ENCODE measurements around the gene RAB3C. TPM values are rescaled to one million over a fixed set of nuclear protein-coding genes. Genes with fewer than 3 reads are reported as not detected.
A peak's percentile ranks its signal among the peaks of the same experiment; 100 is the strongest.
"Not testable (repeated sequence)": the region's sequence is repeated elsewhere in the genome, so short reads cannot be mapped to it uniquely, and the experiment has no call there.

RAB3C gene, protein sequence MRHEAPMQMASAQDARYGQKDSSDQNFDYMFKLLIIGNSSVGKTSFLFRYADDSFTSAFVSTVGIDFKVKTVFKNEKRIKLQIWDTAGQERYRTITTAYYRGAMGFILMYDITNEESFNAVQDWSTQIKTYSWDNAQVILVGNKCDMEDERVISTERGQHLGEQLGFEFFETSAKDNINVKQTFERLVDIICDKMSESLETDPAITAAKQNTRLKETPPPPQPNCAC
- not detected for total RNA-seq

DNA sequence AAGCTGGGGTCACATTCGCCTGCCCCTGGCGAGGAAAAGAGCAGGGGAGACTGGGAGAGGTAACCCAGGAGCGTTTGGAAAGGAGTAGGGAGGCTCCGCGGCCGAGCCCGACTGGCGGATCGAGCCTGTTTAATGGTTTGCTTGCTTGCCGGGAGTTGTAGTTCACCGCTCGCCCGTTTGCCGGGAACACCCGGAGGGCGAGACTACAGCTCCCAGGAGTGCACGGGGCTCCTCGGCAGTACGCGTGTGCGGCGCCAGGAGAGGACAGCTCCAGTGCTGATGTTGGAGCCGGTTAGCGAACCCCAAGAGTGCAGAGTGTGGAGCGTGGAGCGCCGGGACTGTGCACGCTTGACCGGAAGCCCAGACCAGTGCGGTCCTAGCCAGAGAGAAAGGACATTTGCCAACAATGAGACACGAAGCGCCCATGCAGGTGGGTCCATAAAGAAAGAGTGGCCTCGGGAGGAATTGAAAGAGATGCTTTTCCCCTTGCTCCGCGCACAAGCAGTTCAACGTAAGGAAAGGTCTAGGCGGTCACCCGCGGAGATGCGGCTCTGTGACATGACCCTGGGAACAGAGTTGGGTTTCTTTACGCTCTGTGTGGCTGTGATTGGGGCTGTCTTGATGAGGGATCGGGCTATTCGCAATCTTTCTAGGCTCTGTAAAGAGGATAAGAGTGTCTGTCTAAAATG lies at the start of gene RAB3C:
RAB3C (plus strand) TSS at position 273 of the 689 bp plus-strand sequence; CDS start at position 407, 134 bp downstream.
- H3K9me3 Mint-ChIP-seq: no peaks in the 10 kb centered on the region
- peaks cover 19% of the 10 kb centered on the region for H3K4me1 Mint-ChIP-seq (ENCODE audit: low read depth)
- ChIA-PET POLR2A (no interaction called here), CTCF (no interaction called here)
- H3K27ac Mint-ChIP-seq: no peak within 1 kb of the TSS
- H3K36me3 Mint-ChIP-seq: no peaks in the 10 kb centered on the region
- H3K27me3 Mint-ChIP-seq: peaks cover 38% of the 10 kb centered on the region
- intact Hi-C loops (cut with micrococcal nuclease): no loop called here
- DNase-seq: peak; percentile 76
- H3K4me3 Mint-ChIP-seq: peak within 1 kb of the TSS; percentile 66

DNA sequence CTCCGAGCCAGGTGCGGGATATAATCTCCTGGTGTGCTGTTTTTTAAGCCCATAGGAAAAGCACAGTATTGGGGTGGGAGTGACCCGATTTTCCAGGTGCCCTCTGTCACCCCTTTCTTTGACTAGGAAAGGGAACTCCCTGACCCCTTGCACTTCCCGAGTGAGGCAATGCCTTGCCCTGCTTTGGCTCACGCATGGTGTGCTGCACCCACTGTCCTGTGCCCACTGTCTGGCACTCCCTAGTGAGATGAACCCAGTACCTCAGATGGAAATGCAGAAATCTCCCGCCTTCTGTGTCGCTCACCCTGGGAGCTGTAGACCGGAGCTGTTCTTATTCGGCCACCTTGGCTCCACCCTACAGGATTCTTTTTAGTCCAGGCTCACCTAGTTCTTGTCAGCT lies 40.9 kb upstream of the RAB3C start:
- intact Hi-C loops (cut with micrococcal nuclease); CTCF ChIA-PET; H3K36me3 Mint-ChIP-seq; H3K4me3 Mint-ChIP-seq; DNase-seq; POLR2A ChIA-PET; H3K27ac Mint-ChIP-seq; H3K4me1 Mint-ChIP-seq (ENCODE audit: low read depth); H3K27me3 Mint-ChIP-seq: not testable (repeated sequence)
- H3K9me3 Mint-ChIP-seq: peaks cover 19% of the 10 kb centered on the region

DNA sequence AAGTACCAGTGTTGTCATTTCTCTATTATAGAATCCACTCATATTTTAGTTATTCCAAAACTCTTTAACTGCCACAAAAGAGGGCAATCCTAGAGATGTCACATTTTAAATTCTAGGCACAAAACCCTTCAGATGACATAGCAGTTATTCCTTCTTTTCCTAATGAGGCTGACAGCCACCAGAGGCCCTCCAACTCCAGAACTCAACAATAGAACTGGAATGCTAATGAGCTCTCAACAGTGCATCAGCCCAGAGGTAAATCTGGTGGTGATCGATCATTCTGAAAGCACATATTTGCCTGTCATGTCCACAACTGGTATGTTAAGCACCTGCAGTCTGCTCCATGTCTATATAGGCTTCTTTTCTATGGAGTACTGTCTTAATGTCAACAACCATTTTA lies 40.2 kb upstream of the RAB3C start:
- no peaks in the 10 kb centered on the region for H3K4me1 Mint-ChIP-seq (ENCODE audit: low read depth)
- DNase-seq: no peak
- CTCF ChIA-PET: no interaction called here
- no peak overlapping the region for H3K27ac Mint-ChIP-seq
- peaks cover 3% of the 10 kb centered on the region for H3K27me3 Mint-ChIP-seq
- POLR2A ChIA-PET: no interaction called here
- intact Hi-C loops (cut with micrococcal nuclease): no loop called here
- peaks cover 17% of the 10 kb centered on the region for H3K9me3 Mint-ChIP-seq
- no peak overlapping the region for H3K4me3 Mint-ChIP-seq
- H3K36me3 Mint-ChIP-seq: no peaks in the 10 kb centered on the region

DNA sequence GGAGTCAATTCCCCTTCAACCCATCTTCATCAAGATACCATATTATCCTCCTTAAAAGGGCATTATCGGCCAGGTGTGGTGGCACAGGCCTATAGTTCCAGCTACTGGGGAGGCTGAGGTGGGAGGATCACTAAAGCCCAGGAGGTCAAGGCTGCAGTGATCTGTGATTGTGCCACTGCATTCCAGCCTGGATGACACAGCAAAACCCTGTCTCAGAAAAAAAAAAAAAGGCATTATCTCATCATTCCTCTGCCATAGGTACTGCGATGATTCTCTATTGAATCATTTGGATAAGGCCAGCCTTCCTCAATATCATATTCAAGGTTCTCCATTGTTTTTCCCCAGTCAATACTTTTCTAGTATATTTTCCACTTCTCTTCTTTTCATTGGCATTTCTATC lies 39.2 kb upstream of the RAB3C start:
- intact Hi-C loops (cut with micrococcal nuclease): no loop called here
- H3K4me1 Mint-ChIP-seq (ENCODE audit: low read depth): no peaks in the 10 kb centered on the region
- ChIA-PET POLR2A (no interaction called here), CTCF (no interaction called here)
- DNase-seq: no peak
- H3K27me3 Mint-ChIP-seq: peaks cover 3% of the 10 kb centered on the region
- H3K4me3 Mint-ChIP-seq: no peak overlapping the region
- H3K27ac Mint-ChIP-seq: no peak overlapping the region
- no peaks in the 10 kb centered on the region for H3K36me3 Mint-ChIP-seq
- H3K9me3 Mint-ChIP-seq: peaks cover 12% of the 10 kb centered on the region

DNA sequence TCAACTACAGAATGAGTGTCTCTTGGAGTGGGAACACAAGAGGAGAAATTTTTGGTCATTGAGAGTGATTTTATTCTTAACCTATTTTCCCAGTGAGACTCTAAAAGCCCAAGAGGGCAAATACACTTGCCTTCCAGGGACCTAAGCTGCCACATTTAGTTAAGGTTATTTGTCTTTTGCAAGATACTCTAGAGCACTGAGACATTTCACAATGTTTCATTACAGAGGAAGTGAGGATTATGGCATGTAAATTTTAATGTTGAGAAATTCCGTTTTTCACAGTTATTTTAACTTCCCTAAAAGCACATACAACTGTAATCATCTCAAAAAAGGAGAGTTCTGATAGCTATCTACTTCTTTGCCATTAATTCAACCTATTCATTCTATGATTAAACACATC lies 38.7 kb upstream of the RAB3C start:
- intact Hi-C loops (cut with micrococcal nuclease): no loop called here
- H3K4me3 Mint-ChIP-seq: no peak overlapping the region
- no peaks in the 10 kb centered on the region for H3K4me1 Mint-ChIP-seq (ENCODE audit: low read depth)
- POLR2A ChIA-PET: no interaction called here
- no peaks in the 10 kb centered on the region for H3K36me3 Mint-ChIP-seq
- H3K27me3 Mint-ChIP-seq: peaks cover 3% of the 10 kb centered on the region
- H3K9me3 Mint-ChIP-seq: peaks cover 7% of the 10 kb centered on the region
- CTCF ChIA-PET: no interaction called here
- no peak overlapping the region for H3K27ac Mint-ChIP-seq
- DNase-seq: no peak

DNA sequence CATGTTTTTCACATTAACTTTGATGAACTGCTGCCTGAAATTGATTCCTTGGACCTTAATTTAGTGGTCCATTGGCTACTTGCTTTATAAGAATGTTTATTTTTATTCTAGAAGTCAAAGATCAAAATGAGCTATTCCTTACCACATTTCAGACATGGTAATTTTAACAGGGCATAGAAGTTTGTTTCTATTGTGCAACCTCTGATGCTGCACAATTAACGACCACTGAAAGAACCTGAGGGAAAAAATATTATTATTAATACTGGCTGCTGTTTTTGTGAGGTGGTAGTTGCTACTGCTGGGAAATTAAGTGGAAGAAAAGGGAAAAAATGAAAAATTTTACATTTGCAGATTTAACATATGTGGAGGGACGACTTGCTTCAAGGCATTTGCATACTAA lies 37.9 kb upstream of the RAB3C start:
- Mint-ChIP-seq H3K4me3 (no peak overlapping the region), H3K27ac (no peak overlapping the region), H3K9me3 (peaks cover 5% of the 10 kb centered on the region), H3K36me3 (no peaks in the 10 kb centered on the region), H3K4me1 (ENCODE audit: low read depth) (no peaks in the 10 kb centered on the region), H3K27me3 (peaks cover 2% of the 10 kb centered on the region)
- intact Hi-C loops (cut with micrococcal nuclease): no loop called here
- ChIA-PET POLR2A (no interaction called here), CTCF (interaction anchor here (0.6 kb wide), 1 partner anchor 542 kb away, joined by 5 read pairs; no protein-coding TSS in a partner anchor)
- DNase-seq: no peak

DNA sequence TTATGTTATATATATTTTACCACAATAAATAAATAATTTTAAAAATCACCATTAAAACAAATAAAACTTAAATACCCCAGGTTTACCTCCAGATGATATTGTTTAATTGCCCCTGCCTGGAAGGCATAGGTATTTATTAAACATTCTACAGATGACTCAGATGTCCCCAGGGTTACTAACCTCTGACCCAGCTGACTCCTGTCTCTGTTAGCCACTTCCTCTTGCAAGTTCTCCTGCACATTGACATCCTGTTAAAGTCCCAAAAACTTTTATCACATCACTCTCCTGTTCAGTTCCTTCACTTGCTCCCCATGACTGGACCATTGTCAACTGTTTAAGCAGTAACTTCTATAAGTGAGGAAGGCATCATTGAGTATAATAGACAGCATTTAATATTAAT lies 37.0 kb upstream of the RAB3C start:
- H3K27ac Mint-ChIP-seq: no peak overlapping the region
- POLR2A ChIA-PET: no interaction called here
- no peaks in the 10 kb centered on the region for H3K9me3 Mint-ChIP-seq
- intact Hi-C loops (cut with micrococcal nuclease): no loop called here
- H3K4me3 Mint-ChIP-seq: no peak overlapping the region
- DNase-seq: no peak
- H3K36me3 Mint-ChIP-seq: no peaks in the 10 kb centered on the region
- no peaks in the 10 kb centered on the region for H3K4me1 Mint-ChIP-seq (ENCODE audit: low read depth)
- peaks cover 2% of the 10 kb centered on the region for H3K27me3 Mint-ChIP-seq
- CTCF ChIA-PET: no interaction called here

DNA sequence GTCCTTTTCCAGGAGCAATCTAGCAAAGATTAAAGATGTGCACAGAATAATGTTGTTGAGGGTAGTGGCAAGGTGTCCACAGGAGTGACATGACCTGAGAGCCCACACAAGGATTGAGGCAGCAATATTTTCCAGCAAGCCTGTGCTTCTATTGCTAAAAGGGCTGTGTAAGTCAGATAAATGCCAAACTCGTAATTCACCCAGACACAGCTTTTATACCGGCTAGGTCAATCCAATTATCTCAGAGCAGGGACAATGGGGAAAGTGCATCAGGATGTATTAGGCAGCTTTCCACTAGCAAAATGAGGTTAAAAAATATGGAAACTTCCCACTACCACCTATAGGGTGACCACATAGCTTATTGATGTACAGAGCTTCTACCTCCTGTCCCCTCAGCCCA lies 34.8 kb upstream of the RAB3C start:
- no peak overlapping the region for H3K4me3 Mint-ChIP-seq
- CTCF ChIA-PET: no interaction called here
- H3K27me3 Mint-ChIP-seq: peaks cover 2% of the 10 kb centered on the region
- H3K4me1 Mint-ChIP-seq (ENCODE audit: low read depth): no peaks in the 10 kb centered on the region
- H3K9me3 Mint-ChIP-seq: no peaks in the 10 kb centered on the region
- H3K36me3 Mint-ChIP-seq: no peaks in the 10 kb centered on the region
- POLR2A ChIA-PET: no interaction called here
- no peak overlapping the region for H3K27ac Mint-ChIP-seq
- DNase-seq: no peak
- intact Hi-C loops (cut with micrococcal nuclease): no loop called here

DNA sequence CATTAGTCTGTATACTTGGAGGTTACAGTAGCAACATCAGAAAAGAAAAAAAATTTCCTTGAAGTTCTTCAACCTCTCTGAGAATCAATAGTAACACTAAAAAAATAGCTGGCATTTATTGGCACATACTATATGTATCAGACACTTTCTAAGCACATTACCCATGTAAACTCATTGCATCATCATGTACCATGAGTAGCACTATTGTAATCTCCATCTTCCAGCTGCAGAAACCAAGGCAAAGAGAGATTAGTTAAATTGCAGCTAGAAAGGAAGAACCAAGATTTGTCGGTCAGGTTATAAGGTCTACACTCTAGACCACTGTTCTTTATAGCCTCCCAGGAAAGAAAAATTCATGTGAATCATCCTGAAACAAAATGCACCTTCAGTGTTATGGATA lies 31.4 kb upstream of the RAB3C start:
- intact Hi-C loops (cut with micrococcal nuclease): no loop called here
- POLR2A ChIA-PET: no interaction called here
- Mint-ChIP-seq H3K27ac (no peak overlapping the region), H3K4me1 (ENCODE audit: low read depth) (no peaks in the 10 kb centered on the region), H3K27me3 (peaks cover under 1% of the 10 kb centered on the region), H3K36me3 (no peaks in the 10 kb centered on the region), H3K4me3 (no peak overlapping the region), H3K9me3 (no peaks in the 10 kb centered on the region)
- no peak for DNase-seq
- CTCF ChIA-PET: no interaction called here

DNA sequence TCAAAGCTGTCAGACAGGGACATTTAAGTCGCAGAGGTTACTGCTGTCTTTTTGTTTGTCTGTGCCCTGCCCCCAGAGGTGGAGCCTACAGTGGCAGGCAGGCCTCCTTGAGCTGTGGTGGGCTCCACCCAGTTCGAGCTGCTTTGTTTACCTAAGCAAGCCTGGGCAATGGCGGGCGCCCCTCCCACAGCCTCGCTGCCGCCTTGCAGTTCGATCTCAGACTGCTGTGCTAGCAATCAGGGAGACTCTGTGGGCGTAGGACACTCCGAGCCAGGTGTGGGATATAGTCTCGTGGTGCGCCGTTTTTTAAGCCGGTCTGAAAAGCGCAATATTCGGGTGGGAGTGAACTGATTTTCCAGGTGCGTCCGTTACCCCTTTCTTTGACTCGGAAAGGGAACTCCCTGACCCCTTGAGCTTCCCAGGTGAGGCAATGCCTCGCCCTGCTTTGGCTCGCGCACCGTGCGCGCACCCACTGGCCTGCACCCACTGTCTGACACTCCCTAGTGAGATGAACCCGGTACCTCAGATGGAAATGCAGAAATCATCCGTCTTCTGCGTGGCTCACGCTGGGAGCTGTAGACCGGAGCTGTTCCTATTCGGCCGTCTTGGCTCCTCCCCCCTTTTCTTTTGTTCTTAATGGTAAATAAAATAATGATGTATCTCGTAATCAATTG lies 25.1 kb upstream of the RAB3C start:
- CTCF ChIA-PET; H3K4me1 Mint-ChIP-seq (ENCODE audit: low read depth); POLR2A ChIA-PET; H3K27ac Mint-ChIP-seq; H3K36me3 Mint-ChIP-seq; H3K4me3 Mint-ChIP-seq; H3K9me3 Mint-ChIP-seq; intact Hi-C loops (cut with micrococcal nuclease); DNase-seq; H3K27me3 Mint-ChIP-seq: not testable (repeated sequence)

DNA sequence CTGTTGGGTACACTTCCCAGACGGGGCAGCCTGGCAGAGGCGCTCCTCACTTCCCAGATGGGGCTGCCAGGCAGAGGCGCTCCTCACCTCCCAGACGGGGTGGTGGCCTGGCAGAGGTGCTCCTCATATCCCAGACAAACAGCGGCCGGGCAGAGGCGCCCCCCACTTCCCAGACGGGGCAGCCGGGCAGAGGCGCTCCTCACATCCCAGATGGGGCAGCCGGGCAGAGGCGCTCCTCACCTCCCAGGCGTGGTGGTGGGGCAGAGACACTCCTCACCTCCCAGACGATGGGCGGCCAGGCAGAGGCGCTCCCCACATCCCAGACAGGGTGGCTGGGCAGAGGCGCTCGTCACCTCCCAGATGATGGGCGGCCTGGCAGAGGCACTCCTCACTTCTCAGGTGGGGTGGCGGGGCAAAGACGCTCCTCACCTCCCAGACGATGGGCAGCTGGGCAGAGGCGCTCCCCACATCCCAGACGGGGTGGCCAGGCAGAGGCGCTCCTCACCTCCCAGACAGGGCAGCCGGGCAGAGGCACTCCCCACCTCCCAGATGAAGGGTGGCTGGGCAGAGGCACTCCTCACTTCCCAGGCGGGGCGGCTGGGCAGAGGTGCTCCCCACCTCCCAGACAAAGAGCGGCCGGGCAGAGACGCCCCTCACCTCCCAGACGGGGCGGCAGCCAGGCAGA lies 19.7 kb upstream of the RAB3C start:
- DNase-seq, H3K27ac Mint-ChIP-seq, CTCF ChIA-PET: not testable (repeated sequence)

DNA sequence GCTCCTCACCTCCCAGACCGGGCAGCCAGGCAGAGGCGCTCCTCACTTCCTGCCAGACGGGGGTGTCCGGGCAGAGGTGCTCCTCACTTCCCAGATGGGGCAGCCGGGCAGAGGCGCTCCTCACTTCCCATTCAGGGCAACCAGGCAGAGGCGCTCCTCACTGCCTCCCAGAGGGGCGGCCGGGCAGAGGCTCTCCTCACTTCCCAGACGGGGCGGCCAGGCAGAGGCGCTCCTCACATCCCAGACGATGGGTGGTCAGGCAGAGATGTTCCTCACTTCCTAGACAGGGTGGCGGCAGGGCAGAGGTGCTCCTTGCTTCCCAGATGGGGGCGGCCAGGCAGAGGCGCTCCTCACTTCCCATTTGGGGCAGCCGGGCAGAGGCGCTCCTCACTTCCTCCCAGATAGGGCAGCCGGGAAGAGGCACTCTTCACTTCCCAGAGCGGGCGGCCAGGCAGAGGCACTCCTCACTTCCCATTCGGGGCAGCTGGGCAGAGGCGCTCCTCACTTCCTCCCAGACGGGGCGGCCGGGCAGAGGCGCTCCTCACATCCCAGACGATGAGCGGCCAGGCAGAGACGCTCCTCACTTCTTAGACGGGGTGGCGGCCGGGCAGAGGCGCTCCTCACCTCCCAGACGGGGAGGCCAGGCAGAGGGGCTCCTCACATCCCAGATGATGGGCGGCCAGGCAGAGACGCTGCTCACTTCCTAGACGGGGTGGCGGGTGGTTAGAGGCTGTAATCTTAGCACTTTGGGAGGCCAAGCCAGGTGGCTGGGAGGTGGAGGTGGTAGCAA lies 18.6 kb upstream of the RAB3C start:
- H3K4me1 Mint-ChIP-seq (ENCODE audit: low read depth); POLR2A ChIA-PET; H3K36me3 Mint-ChIP-seq; H3K4me3 Mint-ChIP-seq; CTCF ChIA-PET; DNase-seq; intact Hi-C loops (cut with micrococcal nuclease); H3K9me3 Mint-ChIP-seq; H3K27me3 Mint-ChIP-seq; H3K27ac Mint-ChIP-seq: not testable (repeated sequence)

More for the DNA sequence above, 19.7 kb upstream of the RAB3C start:
- POLR2A ChIA-PET; intact Hi-C loops (cut with micrococcal nuclease); H3K4me1 Mint-ChIP-seq (ENCODE audit: low read depth); H3K36me3 Mint-ChIP-seq; H3K4me3 Mint-ChIP-seq; H3K27me3 Mint-ChIP-seq; H3K9me3 Mint-ChIP-seq: not testable (repeated sequence)

Data from activated CD4-positive, alpha-beta memory T cell treated with anti-CD3 and anti-CD28 coated beads for 36 hours (primary cell).